HS-5 (cell line): ENCODE data around the gene GMDS.

Experiments
- DNase-seq: peaks from one replicate; pipeline ENCODE4 v3.0.0-alpha.2; 2012; ENCODE audit warnings: low read depth

GMDS gene

GRCh38 chr6:1940381-1940780, 305.0 kb downstream of the GMDS start:
- no peak for DNase-seq

- no peak for DNase-seq
Measured at GRCh38 chr6:1933292-1933691, 312.1 kb downstream of the GMDS start.

GRCh38 chr6:1931817-1932216, 313.6 kb downstream of the GMDS start:
- no peak for DNase-seq

GRCh38 chr6:1930356-1930755, 315.0 kb downstream of the GMDS start:
- DNase-seq = no peak

GRCh38 chr6:1929931-1930330, 315.5 kb downstream of the GMDS start:
- no peak for DNase-seq

GRCh38 chr6:1925743-1926430, 319.5 kb downstream of the GMDS start:
- DNase-seq = no peak

GRCh38 chr6:1923449-1923848, 322.0 kb downstream of the GMDS start:
- DNase-seq = no peak

GRCh38 chr6:1917626-1918371, 327.6 kb downstream of the GMDS start:
- DNase-seq = peak; percentile 86

GRCh38 chr6:1916334-1917070, 328.9 kb downstream of the GMDS start:
- peak; percentile 51 for DNase-seq

- DNase-seq = no peak
Measured at GRCh38 chr6:1915226-1915625, 330.2 kb downstream of the GMDS start.

- no peak for DNase-seq
Measured at GRCh38 chr6:1913577-1913976, 331.8 kb downstream of the GMDS start.

- DNase-seq = no peak
Measured at GRCh38 chr6:1912731-1913130, 332.7 kb downstream of the GMDS start.

- no peak for DNase-seq
Measured at GRCh38 chr6:1911474-1911873, 333.9 kb downstream of the GMDS start.

- DNase-seq = no peak
Measured at GRCh38 chr6:1910621-1911407, 334.6 kb downstream of the GMDS start.

GRCh38 chr6:1908784-1909183, 336.6 kb downstream of the GMDS start:
- no peak for DNase-seq

GRCh38 chr6:1906609-1907008, 338.8 kb downstream of the GMDS start:
- no peak for DNase-seq

GRCh38 chr6:1906014-1906413, 339.4 kb downstream of the GMDS start:
- no peak for DNase-seq

GRCh38 chr6:1904898-1905297, 340.5 kb downstream of the GMDS start:
- no peak for DNase-seq

GRCh38 chr6:1904466-1904799, 341.0 kb downstream of the GMDS start:
- no peak for DNase-seq

- no peak for DNase-seq
Measured at GRCh38 chr6:1903780-1904465, 341.5 kb downstream of the GMDS start.

GRCh38 chr6:1901556-1901955, 343.8 kb downstream of the GMDS start:
- no peak for DNase-seq

- no peak for DNase-seq
Measured at GRCh38 chr6:1896897-1897296, 348.5 kb downstream of the GMDS start.
